SK-N-SH (cell line): ENCODE data around the gene PRPH. TPM values are rescaled to one million over a fixed set of nuclear protein-coding genes. Genes with fewer than 3 reads are reported as not detected.

Experiments
- CTCF ChIA-PET: fragments of 300-600, 350-600 bp; formaldehyde crosslinking; extraction: SDS; loops from one replicate; lab custom pipeline; 2021; lab: Yijun Ruan, JAX
- POLR2A ChIA-PET: fragments of 350-600 bp; sonication (Branson Sonifier 250); formaldehyde crosslinking; extraction: SDS; loops from one replicate; lab custom pipeline; 2020; ENCODE audit warnings: antibody characterized with exemption, inconsistent platforms; lab: Yijun Ruan, JAX
- DNase-seq: peaks from one replicate; pipeline ENCODE4 v3.0.0; 2012
- H2AFZ ChIP-seq: fragments of 200-600 bp; sonication (generic); 2 replicates; pipeline ENCODE4 v1.8.1; 2016; ENCODE audit warnings: antibody characterized with exemption, mild to moderate bottlenecking, low read depth
- H3F3A ChIP-seq: fragments of 200-600 bp; sonication (generic); replicated peaks from 2 replicates; pipeline ENCODE3; 2016; ENCODE audit warnings: antibody characterized with exemption, mild to moderate bottlenecking; ENCODE audit not compliant: insufficient read depth
- H3K27ac ChIP-seq, 2 experiments: fragments of 200-500 bp in 1 of 2; fragments of 200-600 bp in 1 of 2; sonication (Bioruptor generic) in 1 of 2; sonication (generic), shearing (Covaris generic) in 1 of 2; 2 replicates each; pipeline versions ENCODE4 v1.5.1 to v1.6.1; 2014 to 2016; ENCODE audit warnings: low read depth in 2 of 2, inconsistent platforms in 1 of 2, low read length in 1 of 2, mild to moderate bottlenecking in 1 of 2, mixed read lengths in 1 of 2
- H3K27me3 ChIP-seq: fragments of 200-600 bp; sonication (generic), shearing (Covaris generic); 2 replicates; pipeline ENCODE4 v1.6.1; 2016; ENCODE audit warnings: mixed run types; ENCODE audit not compliant: insufficient read depth
- H3K36me3 ChIP-seq, 2 experiments: fragments of 200-500 bp in 1 of 2; fragments of 200-600 bp in 1 of 2; sonication (Bioruptor generic) in 1 of 2; sonication (generic) in 1 of 2; replicated peaks in 1 of 2; 2 replicates each; pipeline versions ENCODE3 to v1.5.1; 2014 to 2016; ENCODE audit warnings: low read length in 1 of 2, mild to moderate bottlenecking in 1 of 2; ENCODE audit not compliant: insufficient read depth in 2 of 2, control insufficient read depth in 1 of 2
- H3K4me1 ChIP-seq, 2 experiments: fragments of 200-500 bp in 1 of 2; fragments of 200-600 bp in 1 of 2; sonication (Bioruptor generic) in 1 of 2; sonication (generic), shearing (Covaris generic) in 1 of 2; 2 replicates each; pipeline versions ENCODE4 v1.5.1 to v1.6.1; 2014 to 2016; ENCODE audit warnings: low read depth in 1 of 2, low read length in 1 of 2, mixed run types in 1 of 2; ENCODE audit not compliant: insufficient read depth in 2 of 2, control insufficient read depth in 1 of 2
- H3K4me2 ChIP-seq: fragments of 200-600 bp; sonication (generic), shearing (Covaris generic); 2 replicates; pipeline ENCODE4 v1.6.1; 2017; ENCODE audit warnings: mixed run types
- H3K4me3 ChIP-seq, 2 experiments: fragments of 200-500 bp in 1 of 2; fragments of 200-600 bp in 1 of 2; sonication (Bioruptor generic) in 1 of 2; sonication (generic), shearing (Covaris generic) in 1 of 2; 2 replicates each; pipeline versions ENCODE4 v1.5.1 to v1.8.1; 2014 to 2016; ENCODE audit warnings: low read depth in 2 of 2, inconsistent platforms in 1 of 2, low read length in 1 of 2, mild to moderate bottlenecking in 1 of 2, mixed read lengths in 1 of 2, moderate library complexity in 1 of 2
- H3K79me2 ChIP-seq: fragments of 200-600 bp; sonication (generic); 2 replicates; pipeline ENCODE4 v1.8.1; 2017; ENCODE audit warnings: mild to moderate bottlenecking; ENCODE audit not compliant: insufficient read depth
- H3K9ac ChIP-seq: fragments of 200-600 bp; sonication (generic); 2 replicates; pipeline ENCODE4 v1.6.1; 2017; ENCODE audit warnings: mixed run types
- H3K9me2 ChIP-seq: fragments of 200-600 bp; sonication (generic); 2 replicates; pipeline ENCODE4 v1.6.1; 2017; ENCODE audit warnings: mixed run types
- H3K9me3 ChIP-seq: fragments of 200-600 bp; sonication (generic); 2 replicates; pipeline ENCODE4 v1.6.1; 2017; ENCODE audit warnings: mixed run types, mild to moderate bottlenecking, moderate library complexity
- H4K20me1 ChIP-seq: fragments of 200-600 bp; sonication (generic); 2 replicates; pipeline ENCODE4 v1.6.1; 2017; ENCODE audit warnings: mild to moderate bottlenecking, mixed run types; ENCODE audit not compliant: insufficient read depth
- CHD2 ChIP-seq: fragments of 150-350 bp; IDR thresholded peaks from 2 replicates; pipeline ENCODE4 v1.6.1; 2018; ENCODE audit warnings: low read length; ENCODE audit not compliant: partially characterized antibody
- ELF1 ChIP-seq: IDR thresholded peaks from 2 replicates; pipeline ENCODE4 v1.4.0; 2012
- EP300 ChIP-seq, 2 experiments: IDR thresholded peaks; 2 replicates each; pipeline versions ENCODE4 v1.4.0 to v1.6.1; 2012; ENCODE audit warnings: borderline replicate concordance in 1 of 2, low read depth in 1 of 2, low read length in 1 of 2
- EZH2phosphoT487 ChIP-seq: fragments of 200-600 bp; sonication (generic); IDR thresholded peaks from 2 replicates; pipeline ENCODE4 v1.6.1; 2017; ENCODE audit warnings: low read depth, mixed run types, mild to moderate bottlenecking, antibody characterized with exemption, moderate library complexity, borderline replicate concordance
- FOXM1 ChIP-seq: IDR thresholded peaks from 2 replicates; pipeline ENCODE4 v1.4.0; 2012; ENCODE audit warnings: low read depth, mild to moderate bottlenecking
- GABPA ChIP-seq: IDR thresholded peaks from 2 replicates; pipeline ENCODE4 v1.4.0; 2012; ENCODE audit warnings: low read depth, mild to moderate bottlenecking
- GATA2 ChIP-seq: sonication (generic); formaldehyde crosslinking; IDR thresholded peaks from 2 replicates; pipeline ENCODE4 v1.5.0; 2020; ENCODE audit warnings: mild to moderate bottlenecking, missing genetic modification reagents
- JUND ChIP-seq: IDR thresholded peaks from 2 replicates; pipeline ENCODE4 v1.4.0; 2012
- MEF2A ChIP-seq: IDR thresholded peaks from 2 replicates; pipeline ENCODE4 v1.4.0; 2012; ENCODE audit warnings: low read depth, borderline replicate concordance
- MXI1 ChIP-seq: IDR thresholded peaks from 2 replicates; pipeline ENCODE4 v1.6.1; 2012; ENCODE audit warnings: mild to moderate bottlenecking, low read depth, low read length, improper control_type of control experiment
- NRF1 ChIP-seq: IDR thresholded peaks from 2 replicates; pipeline ENCODE4 v1.6.1; 2012; ENCODE audit warnings: low read depth, mild to moderate bottlenecking, low read length
- POLR2AphosphoS5 ChIP-seq: IDR thresholded peaks from 2 replicates; pipeline ENCODE4 v1.6.1; 2012; ENCODE audit warnings: low read depth, low read length
- RAD21 ChIP-seq: IDR thresholded peaks from 2 replicates; pipeline ENCODE4 v1.6.1; 2012; ENCODE audit warnings: mild to moderate bottlenecking, low read length
- RCOR1 ChIP-seq: fragments of 150-350 bp; IDR thresholded peaks from 2 replicates; pipeline ENCODE4 v1.6.1; 2017; ENCODE audit warnings: antibody characterized with exemption, low read length
- RFX5 ChIP-seq: IDR thresholded peaks from 2 replicates; pipeline ENCODE4 v1.6.1; 2012; ENCODE audit warnings: mild to moderate bottlenecking, improper control_type of control experiment, low read length
- RXRA ChIP-seq: IDR thresholded peaks from 2 replicates; pipeline ENCODE4 v1.4.0; 2012; ENCODE audit warnings: low read depth, mild to moderate bottlenecking, borderline replicate concordance
- SIN3A ChIP-seq: IDR thresholded peaks from 2 replicates; pipeline ENCODE4 v1.6.1; 2012; ENCODE audit warnings: low read depth, mild to moderate bottlenecking, low read length, moderate library complexity, borderline replicate concordance
- SMC3 ChIP-seq: IDR thresholded peaks from 2 replicates; pipeline ENCODE4 v1.6.1; 2012; ENCODE audit warnings: low read depth, low read length, improper control_type of control experiment
- TAF1 ChIP-seq: IDR thresholded peaks from 2 replicates; pipeline ENCODE4 v1.6.1; 2012; ENCODE audit warnings: low read depth, mild to moderate bottlenecking, low read length, moderate library complexity, borderline replicate concordance
- TEAD4 ChIP-seq: IDR thresholded peaks from 2 replicates; pipeline ENCODE4 v1.4.0; 2012; ENCODE audit warnings: mild to moderate bottlenecking, borderline replicate concordance; ENCODE audit not compliant: insufficient read depth
- WGBS: methylation state at CpG from one replicate; pipeline ENCODE4 v1.1.6; 2017; ENCODE audit warnings: low lambda C conversion rate; 5-methylcytosine and 5-hydroxymethylcytosine counted together
- polyA plus RNA-seq, 3 experiments: library from polyadenylated mRNA; depleted of rRNA; stranded (reverse); fragments of >200 nt; gene quantifications; 2 replicates each; pipeline ENCODE4 v1.2.3, GENCODE V29; 2012
- TF ChIP-seq, protein P1 (sequence below): IDR thresholded peaks from 2 replicates; pipeline ENCODE4; 2012
- TF ChIP-seq, protein P2 (sequence below): IDR thresholded peaks from 2 replicates; pipeline ENCODE4 v1.4.0; 2012; ENCODE audit warnings: low read depth
- TF ChIP-seq, protein P3 (sequence below): fragments of 150-350 bp; IDR thresholded peaks from 2 replicates; pipeline ENCODE4 v1.6.1; 2017; ENCODE audit warnings: antibody characterized with exemption, low read length, low read depth, borderline replicate concordance
- TF ChIP-seq, protein P4 (sequence below): fragments of 150-350 bp; IDR thresholded peaks from 2 replicates; pipeline ENCODE4 v1.6.1; 2016; ENCODE audit warnings: mild to moderate bottlenecking, low read depth, low read length
- TF ChIP-seq, protein P5 (sequence below): fragments of 200-600 bp; sonication (generic); IDR thresholded peaks from 2 replicates; pipeline ENCODE4 v1.6.1; 2017; ENCODE audit warnings: antibody characterized with exemption, mild to moderate bottlenecking, moderate library complexity

PRPH gene
- polyA plus RNA-seq, 1 of the 3 experiments (the other 2 are of a cell fraction): 1.9 TPM

DNA sequence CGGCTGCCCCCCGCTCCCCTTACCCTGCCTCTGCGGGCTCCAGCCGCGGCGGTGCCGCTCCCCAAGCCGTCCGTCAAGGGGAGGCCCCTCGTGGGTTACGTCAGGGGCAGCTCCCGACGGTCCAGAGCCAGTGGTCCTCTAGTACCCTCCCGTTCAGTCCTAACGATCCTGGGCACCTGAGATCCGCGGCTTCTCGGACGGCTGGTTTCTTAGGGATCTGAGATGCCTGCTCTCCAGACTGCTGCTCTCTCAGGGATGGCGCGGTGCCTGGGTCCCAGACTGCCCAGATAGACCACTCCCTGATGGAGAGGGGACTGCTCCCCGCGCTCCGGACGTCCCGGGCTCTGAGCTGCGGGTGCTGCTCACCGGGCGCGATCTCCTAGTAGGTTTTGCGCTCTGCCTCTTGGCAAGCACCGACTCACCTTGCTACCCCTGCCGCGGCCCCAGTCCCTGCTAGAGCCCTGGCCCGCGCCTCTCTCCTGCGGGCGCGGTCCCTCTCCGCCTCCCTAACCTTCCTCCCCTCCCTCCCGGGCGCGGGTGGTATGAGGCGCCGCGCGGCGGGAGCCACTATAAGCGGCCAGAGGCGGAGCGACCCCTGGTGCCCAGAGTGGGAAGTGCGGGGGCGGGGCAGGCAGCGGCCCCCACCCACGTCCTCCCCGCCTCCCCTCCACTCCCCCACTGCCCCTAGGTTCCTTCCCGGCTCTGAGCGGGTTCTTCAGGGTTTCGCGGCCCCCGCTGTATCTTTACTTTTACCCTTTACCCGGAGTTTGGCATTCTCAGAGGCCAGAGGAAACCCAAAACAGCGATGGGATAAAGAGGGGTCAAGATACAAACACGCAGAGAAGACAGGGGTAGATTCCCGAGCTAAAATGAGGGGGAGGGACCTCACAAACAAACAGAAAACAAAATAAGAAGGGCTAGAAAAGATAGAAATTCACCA is 42.0 kb downstream of the PRPH start, which contains the start of gene C1QL4:
TSS of gene C1QL4 (minus strand) at position 544 of the 940 bp plus-strand sequence. CDS start 711 bp downstream, outside the sequence.
- Histone ChIP-seq H3K9ac (peak within 1 kb of the TSS; percentile 77), H2AFZ (peak within 1 kb of the TSS; percentile 98), H3K9me2 (no peaks in the 10 kb centered on the region), H3K9me3 (no peaks in the 10 kb centered on the region), H3K4me3 (peak within 1 kb of the TSS; percentile 69 to 97), H3F3A (peaks cover 17% of the 10 kb centered on the region), H3K4me2 (peak within 1 kb of the TSS; percentile 99), H3K27me3 (no peaks in the 10 kb centered on the region), H3K27ac (no peak within 1 kb of the TSS), H3K4me1 (peaks cover 0 to 9% of the 10 kb centered on the region in 2 experiments; a peak in 1 of 4 replicates), H3K79me2 (no peaks in the 10 kb centered on the region), H3K36me3 (no peaks in the 10 kb centered on the region), H4K20me1 (no peaks in the 10 kb centered on the region)
- ChIA-PET CTCF (interaction anchor here (0.6 to 15.9 kb wide), 28 partner anchors 10 to 275 kb away, joined by 3 to 658 read pairs (median 4); partner anchors contain the start of genes DNAJC22, PRPH and TROAP), POLR2A (interaction anchor here (0.9 to 2.6 kb wide), 3 partner anchors 10 to 44 kb away, joined by 3 to 8 read pairs (median 6); partner anchors contain the start of genes DNAJC22 and TROAP)
- 5% methylated on average over 32 of the region's 65 CpGs for WGBS
- TF ChIP-seq CHD2 (peak; percentile 17), GABPA (no peak), MXI1 (0 out of 2 replicates have a peak, but pooled peaks have one; percentile 25), RCOR1 (0 out of 2 replicates have a peak, but pooled peaks have one; percentile 28), GATA2 (CRISPR knock-in tag) (no peak), EP300 (IDR thresholded peaks at IDR 0.05; ENCODE audit: borderline replicate concordance in 1 of 2, low read depth in 1 of 2, low read length in 1 of 2) (no peak), ELF1 (no peak), SIN3A (no peak; the same call in 1 of the 2 replicates), TEAD4 (no peak), SMC3 (peak; percentile 47; the same call in 1 of the 2 replicates), POLR2AphosphoS5 (peak; percentile 84; the same call in 1 of the 2 replicates), TAF1 (peak; percentile 72), RXRA (no peak), FOXM1 (no peak), NRF1 (no peak), RFX5 (no peak), EZH2phosphoT487 (no peak), MEF2A (no peak), JUND (no peak), RAD21 (peak; percentile 52)
- TF ChIP-seq, protein P1, sequence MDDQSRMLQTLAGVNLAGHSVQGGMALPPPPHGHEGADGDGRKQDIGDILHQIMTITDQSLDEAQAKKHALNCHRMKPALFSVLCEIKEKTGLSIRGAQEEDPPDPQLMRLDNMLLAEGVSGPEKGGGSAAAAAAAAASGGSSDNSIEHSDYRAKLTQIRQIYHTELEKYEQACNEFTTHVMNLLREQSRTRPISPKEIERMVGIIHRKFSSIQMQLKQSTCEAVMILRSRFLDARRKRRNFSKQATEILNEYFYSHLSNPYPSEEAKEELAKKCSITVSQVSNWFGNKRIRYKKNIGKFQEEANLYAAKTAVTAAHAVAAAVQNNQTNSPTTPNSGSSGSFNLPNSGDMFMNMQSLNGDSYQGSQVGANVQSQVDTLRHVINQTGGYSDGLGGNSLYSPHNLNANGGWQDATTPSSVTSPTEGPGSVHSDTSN: no peak
- TF ChIP-seq, protein P2, sequence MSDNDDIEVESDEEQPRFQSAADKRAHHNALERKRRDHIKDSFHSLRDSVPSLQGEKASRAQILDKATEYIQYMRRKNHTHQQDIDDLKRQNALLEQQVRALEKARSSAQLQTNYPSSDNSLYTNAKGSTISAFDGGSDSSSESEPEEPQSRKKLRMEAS: no peak
- TF ChIP-seq, protein P3, sequence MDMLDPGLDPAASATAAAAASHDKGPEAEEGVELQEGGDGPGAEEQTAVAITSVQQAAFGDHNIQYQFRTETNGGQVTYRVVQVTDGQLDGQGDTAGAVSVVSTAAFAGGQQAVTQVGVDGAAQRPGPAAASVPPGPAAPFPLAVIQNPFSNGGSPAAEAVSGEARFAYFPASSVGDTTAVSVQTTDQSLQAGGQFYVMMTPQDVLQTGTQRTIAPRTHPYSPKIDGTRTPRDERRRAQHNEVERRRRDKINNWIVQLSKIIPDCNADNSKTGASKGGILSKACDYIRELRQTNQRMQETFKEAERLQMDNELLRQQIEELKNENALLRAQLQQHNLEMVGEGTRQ: no peak
- TF ChIP-seq, protein P4, sequence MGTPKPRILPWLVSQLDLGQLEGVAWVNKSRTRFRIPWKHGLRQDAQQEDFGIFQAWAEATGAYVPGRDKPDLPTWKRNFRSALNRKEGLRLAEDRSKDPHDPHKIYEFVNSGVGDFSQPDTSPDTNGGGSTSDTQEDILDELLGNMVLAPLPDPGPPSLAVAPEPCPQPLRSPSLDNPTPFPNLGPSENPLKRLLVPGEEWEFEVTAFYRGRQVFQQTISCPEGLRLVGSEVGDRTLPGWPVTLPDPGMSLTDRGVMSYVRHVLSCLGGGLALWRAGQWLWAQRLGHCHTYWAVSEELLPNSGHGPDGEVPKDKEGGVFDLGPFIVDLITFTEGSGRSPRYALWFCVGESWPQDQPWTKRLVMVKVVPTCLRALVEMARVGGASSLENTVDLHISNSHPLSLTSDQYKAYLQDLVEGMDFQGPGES: no peak
- TF ChIP-seq, protein P5, sequence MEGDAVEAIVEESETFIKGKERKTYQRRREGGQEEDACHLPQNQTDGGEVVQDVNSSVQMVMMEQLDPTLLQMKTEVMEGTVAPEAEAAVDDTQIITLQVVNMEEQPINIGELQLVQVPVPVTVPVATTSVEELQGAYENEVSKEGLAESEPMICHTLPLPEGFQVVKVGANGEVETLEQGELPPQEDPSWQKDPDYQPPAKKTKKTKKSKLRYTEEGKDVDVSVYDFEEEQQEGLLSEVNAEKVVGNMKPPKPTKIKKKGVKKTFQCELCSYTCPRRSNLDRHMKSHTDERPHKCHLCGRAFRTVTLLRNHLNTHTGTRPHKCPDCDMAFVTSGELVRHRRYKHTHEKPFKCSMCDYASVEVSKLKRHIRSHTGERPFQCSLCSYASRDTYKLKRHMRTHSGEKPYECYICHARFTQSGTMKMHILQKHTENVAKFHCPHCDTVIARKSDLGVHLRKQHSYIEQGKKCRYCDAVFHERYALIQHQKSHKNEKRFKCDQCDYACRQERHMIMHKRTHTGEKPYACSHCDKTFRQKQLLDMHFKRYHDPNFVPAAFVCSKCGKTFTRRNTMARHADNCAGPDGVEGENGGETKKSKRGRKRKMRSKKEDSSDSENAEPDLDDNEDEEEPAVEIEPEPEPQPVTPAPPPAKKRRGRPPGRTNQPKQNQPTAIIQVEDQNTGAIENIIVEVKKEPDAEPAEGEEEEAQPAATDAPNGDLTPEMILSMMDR: peak; percentile 84
- DNase-seq: peak; percentile 99
